A549 (cell line): ENCODE measurements around the gene SIK3.

Source experiments
- CTCF ChIP-seq: fragments of >200 bp; sonication (Bioruptor Twin); formaldehyde crosslinking; IDR thresholded peaks from 3 replicates; pipeline ENCODE4 v1.5.1; 2016
- POLR2AphosphoS2 ChIP-seq: conservative IDR thresholded peaks from 2 replicates; pipeline ENCODE4 v1.6.1; 2012; ENCODE audit warnings: low read length, improper control_type of control experiment, inconsistent platforms

- TF ChIP-seq POLR2AphosphoS2 (no peak), CTCF (no peak)
Observed at GRCh38 chr11:116852261-116853031, 245.8 kb downstream of the SIK3 start.
